Ishikawa (cell line): ENCODE data around the gene CCDC91.

Experiments
- CEBPB ChIP-seq: IDR thresholded peaks from 2 replicates; pipeline ENCODE4 v1.6.1; 2012
- CREB1 ChIP-seq: IDR thresholded peaks from 2 replicates; pipeline ENCODE4 v1.6.1; 2012; ENCODE audit warnings: low read depth
- EGR1 ChIP-seq: IDR thresholded peaks from 2 replicates; pipeline ENCODE4 v1.6.1; 2012
- EP300 ChIP-seq: IDR thresholded peaks from 2 replicates; pipeline ENCODE4 v1.6.1; 2012; ENCODE audit warnings: borderline replicate concordance
- FOXM1 ChIP-seq: IDR thresholded peaks from 2 replicates; pipeline ENCODE4 v1.6.1; 2012; ENCODE audit warnings: low read depth, borderline replicate concordance
- NFIC ChIP-seq: IDR thresholded peaks from 2 replicates; pipeline ENCODE4 v1.6.1; 2012
- RAD21 ChIP-seq: IDR thresholded peaks from 2 replicates; pipeline ENCODE4 v1.6.1; 2012; ENCODE audit warnings: low read depth
- TAF1 ChIP-seq: IDR thresholded peaks from 2 replicates; pipeline ENCODE4 v1.6.1; 2012; ENCODE audit warnings: low read depth, mild to moderate bottlenecking
- TCF12 ChIP-seq: IDR thresholded peaks from 2 replicates; pipeline ENCODE4 v1.6.1; 2012; ENCODE audit warnings: low read depth
- TEAD4 ChIP-seq: IDR thresholded peaks from 2 replicates; pipeline ENCODE4 v1.6.1; 2012
- USF1 ChIP-seq: IDR thresholded peaks from 2 replicates; pipeline ENCODE4 v1.6.1; 2012
- YY1 ChIP-seq: IDR thresholded peaks from 2 replicates; pipeline ENCODE4 v1.6.1; 2012; ENCODE audit warnings: low read depth
- ZBTB7A ChIP-seq: IDR thresholded peaks from 2 replicates; pipeline ENCODE4 v1.6.1; 2012; ENCODE audit warnings: low read depth
- TF ChIP-seq, protein P1 (sequence below): IDR thresholded peaks from 2 replicates; pipeline ENCODE4 v1.6.1; 2012; ENCODE audit warnings: low read depth, mild to moderate bottlenecking
- TF ChIP-seq, protein P2 (sequence below): IDR thresholded peaks from 2 replicates; pipeline ENCODE4 v1.6.1; 2012

CCDC91 gene

GRCh38 chr12:28180786-28181185 lies 9.5 kb upstream of the CCDC91 start:
- TF ChIP-seq CREB1 (no peak), RAD21 (no peak), NFIC (no peak), USF1 (no peak), YY1 (no peak), TAF1 (no peak), EP300 (no peak), TCF12 (no peak), EGR1 (no peak), CEBPB (no peak), TEAD4 (no peak), FOXM1 (no peak), ZBTB7A (no peak)
- TF ChIP-seq, protein P1, sequence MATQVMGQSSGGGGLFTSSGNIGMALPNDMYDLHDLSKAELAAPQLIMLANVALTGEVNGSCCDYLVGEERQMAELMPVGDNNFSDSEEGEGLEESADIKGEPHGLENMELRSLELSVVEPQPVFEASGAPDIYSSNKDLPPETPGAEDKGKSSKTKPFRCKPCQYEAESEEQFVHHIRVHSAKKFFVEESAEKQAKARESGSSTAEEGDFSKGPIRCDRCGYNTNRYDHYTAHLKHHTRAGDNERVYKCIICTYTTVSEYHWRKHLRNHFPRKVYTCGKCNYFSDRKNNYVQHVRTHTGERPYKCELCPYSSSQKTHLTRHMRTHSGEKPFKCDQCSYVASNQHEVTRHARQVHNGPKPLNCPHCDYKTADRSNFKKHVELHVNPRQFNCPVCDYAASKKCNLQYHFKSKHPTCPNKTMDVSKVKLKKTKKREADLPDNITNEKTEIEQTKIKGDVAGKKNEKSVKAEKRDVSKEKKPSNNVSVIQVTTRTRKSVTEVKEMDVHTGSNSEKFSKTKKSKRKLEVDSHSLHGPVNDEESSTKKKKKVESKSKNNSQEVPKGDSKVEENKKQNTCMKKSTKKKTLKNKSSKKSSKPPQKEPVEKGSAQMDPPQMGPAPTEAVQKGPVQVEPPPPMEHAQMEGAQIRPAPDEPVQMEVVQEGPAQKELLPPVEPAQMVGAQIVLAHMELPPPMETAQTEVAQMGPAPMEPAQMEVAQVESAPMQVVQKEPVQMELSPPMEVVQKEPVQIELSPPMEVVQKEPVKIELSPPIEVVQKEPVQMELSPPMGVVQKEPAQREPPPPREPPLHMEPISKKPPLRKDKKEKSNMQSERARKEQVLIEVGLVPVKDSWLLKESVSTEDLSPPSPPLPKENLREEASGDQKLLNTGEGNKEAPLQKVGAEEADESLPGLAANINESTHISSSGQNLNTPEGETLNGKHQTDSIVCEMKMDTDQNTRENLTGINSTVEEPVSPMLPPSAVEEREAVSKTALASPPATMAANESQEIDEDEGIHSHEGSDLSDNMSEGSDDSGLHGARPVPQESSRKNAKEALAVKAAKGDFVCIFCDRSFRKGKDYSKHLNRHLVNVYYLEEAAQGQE: no peak
- TF ChIP-seq, protein P2, sequence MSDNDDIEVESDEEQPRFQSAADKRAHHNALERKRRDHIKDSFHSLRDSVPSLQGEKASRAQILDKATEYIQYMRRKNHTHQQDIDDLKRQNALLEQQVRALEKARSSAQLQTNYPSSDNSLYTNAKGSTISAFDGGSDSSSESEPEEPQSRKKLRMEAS: no peak

- no peak for TF ChIP-seq TAF1
- TF ChIP-seq YY1: no peak
- no peak for TF ChIP-seq TEAD4
- TF ChIP-seq, protein P1: no peak
- no peak for TF ChIP-seq NFIC
- no peak for TF ChIP-seq EGR1
- TF ChIP-seq CEBPB: no peak
- TF ChIP-seq EP300: no peak
- TF ChIP-seq CREB1: no peak
- TF ChIP-seq, protein P2: no peak
- no peak for TF ChIP-seq FOXM1
- TF ChIP-seq TCF12: no peak
- TF ChIP-seq RAD21: no peak
- no peak for TF ChIP-seq ZBTB7A
- no peak for TF ChIP-seq USF1
Observed at GRCh38 chr12:28184375-28184774, 5.9 kb upstream of the CCDC91 start.

DNA sequence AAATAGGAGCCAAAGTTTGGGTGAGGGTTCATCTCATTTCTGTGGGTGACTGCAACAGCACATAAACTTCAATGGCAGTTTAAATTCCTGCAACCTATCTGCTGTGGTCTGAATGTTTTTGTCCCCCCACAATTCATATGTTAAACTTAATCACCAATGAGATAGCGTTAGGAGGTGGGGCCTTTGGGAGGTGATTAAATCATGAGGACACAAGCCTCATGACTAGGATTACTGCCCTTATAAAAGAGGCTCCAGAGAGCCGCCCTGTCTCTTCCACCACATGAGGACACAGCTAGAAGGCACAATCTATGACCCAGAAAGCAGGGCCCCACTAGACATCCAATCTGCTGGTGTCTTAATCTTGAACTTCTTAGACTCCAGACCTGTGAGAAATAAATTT lies 3.8 kb upstream of the CCDC91 start:
- TF ChIP-seq RAD21: no peak
- no peak for TF ChIP-seq YY1
- no peak for TF ChIP-seq TEAD4
- no peak for TF ChIP-seq TCF12
- no peak for TF ChIP-seq EP300
- TF ChIP-seq USF1: no peak
- TF ChIP-seq EGR1: no peak
- TF ChIP-seq, protein P2: no peak
- no peak for TF ChIP-seq TAF1
- no peak for TF ChIP-seq CEBPB
- TF ChIP-seq, protein P1: no peak
- no peak for TF ChIP-seq ZBTB7A
- TF ChIP-seq FOXM1: no peak
- TF ChIP-seq CREB1: no peak

GRCh38 chr12:28189784-28190320 lies 404 bp upstream of the CCDC91 start:
- TF ChIP-seq NFIC: no peak
- TF ChIP-seq RAD21: no peak
- no peak for TF ChIP-seq TAF1
- TF ChIP-seq, protein P2: no peak
- no peak for TF ChIP-seq YY1
- TF ChIP-seq TCF12: no peak
- no peak for TF ChIP-seq EGR1
- TF ChIP-seq TEAD4: no peak
- TF ChIP-seq ZBTB7A: no peak
- TF ChIP-seq EP300: no peak
- no peak for TF ChIP-seq FOXM1
- no peak for TF ChIP-seq CEBPB
- TF ChIP-seq, protein P1: no peak
- TF ChIP-seq USF1: no peak
- no peak for TF ChIP-seq CREB1
